ENCODE measurements around the gene CTBP1.

The CTBP1 gene

GRCh38 chr4:1234811-1235292 is 14.1 kb downstream of the CTBP1 start:
- no peaks in the 10 kb centered on the region for H3K9me3 Mint-ChIP-seq
- DNase-seq (no peak), ATAC-seq (replicated peaks) (no peak)
- H3K36me3 Mint-ChIP-seq (ENCODE audit: insufficient read depth), result peaks cover 76% of the 10 kb centered on the region
- no peak overlapping the region for H3K4me3 Mint-ChIP-seq
- peak overlapping the region; percentile 82 to 88 for H3K27ac Mint-ChIP-seq
- H3K4me1 Mint-ChIP-seq (ENCODE audit: low read depth in 2 of 2), result peaks cover 13 to 16% of the 10 kb centered on the region in 2 donors
- H3K27me3 Mint-ChIP-seq, result no peaks in the 10 kb centered on the region

- DNase-seq (no peak), ATAC-seq (replicated peaks) (no peak)
- no peak overlapping the region for H3K4me3 Mint-ChIP-seq
- no peaks in the 10 kb centered on the region for H3K27me3 Mint-ChIP-seq
- H3K4me1 Mint-ChIP-seq (ENCODE audit: low read depth in 2 of 2), result peaks cover 16% of the 10 kb centered on the region in 2 donors
- no peaks in the 10 kb centered on the region for H3K9me3 Mint-ChIP-seq
- H3K36me3 Mint-ChIP-seq (ENCODE audit: insufficient read depth), result peaks cover 76% of the 10 kb centered on the region
- H3K27ac Mint-ChIP-seq, result peak overlapping the region; percentile 67 to 88
These were observed 14.6 kb downstream of the CTBP1 start for GRCh38 chr4:1234309-1234695.

DNA sequence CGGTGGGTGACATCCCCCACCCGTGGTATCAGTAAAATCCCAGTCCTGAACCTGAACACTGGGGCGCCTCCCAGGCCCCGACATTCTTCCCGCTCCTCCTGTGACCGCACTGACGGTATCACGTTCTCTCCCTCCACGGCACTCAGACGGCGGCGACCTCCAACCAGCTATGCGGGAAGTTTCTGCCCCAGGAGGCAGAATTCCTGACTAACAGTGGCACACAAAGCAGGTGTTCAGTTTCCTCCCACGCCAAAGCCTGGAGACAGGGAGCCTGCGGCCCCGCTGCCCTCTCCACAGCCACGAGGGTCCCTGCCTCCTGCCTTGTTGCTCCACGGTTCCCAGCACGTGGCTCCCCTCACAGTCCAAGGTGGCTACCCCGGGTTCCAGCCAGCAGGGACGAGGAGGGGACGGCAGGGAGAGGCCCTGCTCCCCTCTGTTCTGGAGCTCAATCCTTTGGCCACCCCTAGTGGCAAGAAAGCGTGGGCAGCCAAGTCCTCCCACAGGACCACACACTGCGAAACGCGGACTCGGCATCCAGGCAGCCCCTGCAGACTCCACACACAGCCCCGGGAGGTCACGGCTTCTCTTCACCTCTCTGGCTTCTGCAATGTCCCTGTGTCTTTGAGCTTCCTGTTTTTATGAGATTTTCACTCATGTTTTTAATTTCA is 15.2 kb downstream of the CTBP1 start:
- ATAC-seq (replicated peaks) (no peak), DNase-seq (no peak)
- peaks cover 76% of the 10 kb centered on the region for H3K36me3 Mint-ChIP-seq (ENCODE audit: insufficient read depth)
- peaks cover 13 to 14% of the 10 kb centered on the region in 2 donors for H3K4me1 Mint-ChIP-seq (ENCODE audit: low read depth in 2 of 2)
- H3K27ac Mint-ChIP-seq, result peak overlapping the region; percentile 67 to 88
- no peaks in the 10 kb centered on the region for H3K9me3 Mint-ChIP-seq
- no peaks in the 10 kb centered on the region for H3K27me3 Mint-ChIP-seq
- no peak overlapping the region for H3K4me3 Mint-ChIP-seq

DNA sequence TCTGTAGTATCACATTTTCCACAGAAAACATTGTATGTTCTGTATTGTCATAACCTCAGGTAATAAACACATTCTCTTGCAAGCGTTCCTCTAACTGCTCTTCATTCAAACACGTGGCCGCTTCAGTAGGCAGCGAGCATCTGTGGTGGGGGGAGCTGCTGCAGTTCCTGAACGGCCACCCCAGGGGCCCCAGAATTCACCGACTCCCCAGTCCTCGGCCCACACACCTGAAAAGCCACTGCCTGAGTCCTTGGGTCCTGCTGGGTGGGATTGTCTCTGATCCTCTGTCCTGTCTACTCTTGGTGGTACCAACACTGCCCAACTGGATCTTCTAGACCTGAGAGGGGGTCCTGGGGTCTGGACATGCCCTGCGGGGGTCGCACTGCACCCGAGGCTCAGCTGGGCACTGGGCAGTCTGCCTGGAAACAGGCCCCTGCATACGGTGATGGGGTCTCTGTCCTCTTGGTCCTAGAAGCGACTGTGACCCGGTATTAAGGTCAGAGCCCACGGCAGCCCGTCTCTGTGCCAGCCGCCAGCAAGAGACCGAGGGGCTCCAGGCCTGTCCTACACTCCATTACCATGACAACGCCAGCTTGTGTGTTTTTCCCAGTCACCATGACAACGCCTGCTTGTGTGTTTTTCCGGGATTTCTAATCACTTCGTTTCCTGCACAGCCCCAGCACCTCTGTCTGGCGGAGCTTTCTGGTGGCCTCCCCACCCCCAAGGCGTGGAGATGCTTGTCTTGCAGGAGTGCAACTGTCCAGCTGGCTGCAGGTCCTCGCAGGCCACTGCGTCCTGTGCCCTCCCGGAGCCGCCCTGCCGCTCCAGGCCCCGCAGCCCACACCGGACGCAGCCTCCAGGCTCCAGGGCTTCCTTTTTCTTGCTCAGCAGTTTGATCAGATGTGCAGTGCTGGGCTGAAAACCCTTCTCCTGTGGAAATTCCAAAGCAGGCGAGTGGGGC is 16.0 kb downstream of the CTBP1 start:
- peaks cover 8 to 12% of the 10 kb centered on the region in 2 donors for H3K4me1 Mint-ChIP-seq (ENCODE audit: low read depth in 2 of 2)
- DNase-seq (no peak), ATAC-seq (replicated peaks) (no peak)
- no peak overlapping the region for H3K4me3 Mint-ChIP-seq
- H3K36me3 Mint-ChIP-seq (ENCODE audit: insufficient read depth), result peaks cover 71% of the 10 kb centered on the region
- no peaks in the 10 kb centered on the region for H3K27me3 Mint-ChIP-seq
- H3K9me3 Mint-ChIP-seq, result no peaks in the 10 kb centered on the region
- H3K27ac Mint-ChIP-seq, result peak overlapping the region in 1 of 2 donors; percentile 88

GRCh38 chr4:1231637-1232360 is 17.1 kb downstream of the CTBP1 start:
- Mint-ChIP-seq H3K27ac (peak overlapping the region in 1 of 2 donors; percentile 22), H3K27me3 (no peaks in the 10 kb centered on the region), H3K9me3 (no peaks in the 10 kb centered on the region), H3K36me3 (ENCODE audit: insufficient read depth) (peaks cover 80% of the 10 kb centered on the region), H3K4me3 (no peak overlapping the region), H3K4me1 (ENCODE audit: low read depth in 2 of 2) (peaks cover 8 to 12% of the 10 kb centered on the region in 2 donors)
- no peak for ATAC-seq (replicated peaks)
- no peak for DNase-seq

- Mint-ChIP-seq H3K4me3 (no peak overlapping the region), H3K36me3 (ENCODE audit: insufficient read depth) (peaks cover 82% of the 10 kb centered on the region)
- no peak for ATAC-seq (replicated peaks)
These were observed 17.8 kb downstream of the CTBP1 start for GRCh38 chr4:1230971-1231636.

GRCh38 chr4:1230316-1230715 is 18.6 kb downstream of the CTBP1 start:
- H3K36me3 Mint-ChIP-seq (ENCODE audit: insufficient read depth), result peaks cover 76% of the 10 kb centered on the region
- H3K27ac Mint-ChIP-seq, result peak overlapping the region in 1 of 2 donors; percentile 86
- ATAC-seq (replicated peaks) (no peak), DNase-seq (no peak)
- no peaks in the 10 kb centered on the region for H3K27me3 Mint-ChIP-seq
- H3K9me3 Mint-ChIP-seq, result no peaks in the 10 kb centered on the region
- peaks cover 4 to 9% of the 10 kb centered on the region in 2 donors for H3K4me1 Mint-ChIP-seq (ENCODE audit: low read depth in 2 of 2)
- H3K4me3 Mint-ChIP-seq, result peak overlapping the region in 1 of 2 donors; percentile 41

More at GRCh38 chr4:1230971-1231636, 17.8 kb downstream of the CTBP1 start:
- Mint-ChIP-seq H3K9me3 (no peaks in the 10 kb centered on the region), H3K27me3 (no peaks in the 10 kb centered on the region), H3K27ac (no peak overlapping the region), H3K4me1 (ENCODE audit: low read depth in 2 of 2) (peaks cover 8 to 12% of the 10 kb centered on the region in 2 donors)
- no peak for DNase-seq

- no peak for DNase-seq
- Mint-ChIP-seq H3K4me1 (ENCODE audit: low read depth in 2 of 2) (peaks cover 3 to 10% of the 10 kb centered on the region in 2 donors), H3K27me3 (no peaks in the 10 kb centered on the region), H3K4me3 (no peak overlapping the region), H3K9me3 (no peaks in the 10 kb centered on the region), H3K36me3 (ENCODE audit: insufficient read depth) (peaks cover 73% of the 10 kb centered on the region), H3K27ac (peak overlapping the region in 1 of 2 donors; percentile 86)
- ATAC-seq (replicated peaks), result no peak
These were observed 19.6 kb downstream of the CTBP1 start for GRCh38 chr4:1229117-1229849.

DNA sequence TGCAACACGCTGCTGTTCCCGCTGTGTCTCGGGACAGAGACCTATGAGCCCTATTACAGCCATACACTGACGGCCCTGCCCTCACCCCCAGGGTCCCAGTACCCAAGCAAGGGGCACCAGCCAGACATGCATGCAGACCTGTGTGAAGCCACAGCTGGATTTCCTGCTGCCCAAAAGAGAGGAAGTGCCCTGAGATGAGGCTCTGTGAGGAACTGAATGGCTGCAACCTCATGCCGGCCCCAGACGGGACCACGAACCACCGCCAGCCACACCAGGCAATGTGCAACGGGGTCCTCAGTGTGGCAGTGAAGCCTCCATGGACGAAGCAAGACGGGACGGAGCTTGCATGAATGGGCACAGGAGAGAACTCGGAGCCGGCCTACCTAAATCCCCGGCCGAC is 21.1 kb downstream of the CTBP1 start:
- no peak for DNase-seq
- Mint-ChIP-seq H3K4me3 (peak overlapping the region in 1 of 2 donors; percentile 23), H3K9me3 (no peaks in the 10 kb centered on the region), H3K27me3 (no peaks in the 10 kb centered on the region), H3K4me1 (ENCODE audit: low read depth in 2 of 2) (peaks cover 0 to 11% of the 10 kb centered on the region in 2 donors), H3K27ac (no peak overlapping the region), H3K36me3 (ENCODE audit: insufficient read depth) (peaks cover 71% of the 10 kb centered on the region)
- ATAC-seq (replicated peaks), result no peak

DNA sequence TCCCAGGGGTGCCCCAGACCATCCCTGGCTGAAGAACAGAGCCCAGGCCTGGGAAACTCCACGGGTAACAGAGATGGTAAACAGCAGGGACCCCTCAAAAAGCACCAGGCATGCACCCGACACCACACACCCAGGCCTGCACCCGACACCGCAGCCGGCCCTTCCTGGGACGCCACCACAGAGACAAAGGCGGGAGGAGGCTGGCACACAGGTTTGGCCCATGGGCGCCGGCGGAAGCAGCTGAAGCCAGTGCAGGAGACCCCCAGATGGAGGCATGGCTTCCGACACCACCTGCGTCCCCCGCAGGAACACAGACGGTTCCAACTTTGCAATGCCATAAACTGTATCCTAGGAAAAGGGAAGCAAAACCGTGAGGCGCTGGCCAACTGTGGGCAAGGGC is 22.3 kb downstream of the CTBP1 start:
- ATAC-seq (replicated peaks) (no peak), DNase-seq (no peak)
- H3K9me3 Mint-ChIP-seq, result no peaks in the 10 kb centered on the region
- H3K27me3 Mint-ChIP-seq, result no peaks in the 10 kb centered on the region
- peaks cover 67% of the 10 kb centered on the region for H3K36me3 Mint-ChIP-seq (ENCODE audit: insufficient read depth)
- H3K27ac Mint-ChIP-seq, result peak overlapping the region in 1 of 2 donors; percentile 46
- H3K4me3 Mint-ChIP-seq, result no peak overlapping the region
- peaks cover 3 to 12% of the 10 kb centered on the region in 2 donors for H3K4me1 Mint-ChIP-seq (ENCODE audit: low read depth in 2 of 2)

DNA sequence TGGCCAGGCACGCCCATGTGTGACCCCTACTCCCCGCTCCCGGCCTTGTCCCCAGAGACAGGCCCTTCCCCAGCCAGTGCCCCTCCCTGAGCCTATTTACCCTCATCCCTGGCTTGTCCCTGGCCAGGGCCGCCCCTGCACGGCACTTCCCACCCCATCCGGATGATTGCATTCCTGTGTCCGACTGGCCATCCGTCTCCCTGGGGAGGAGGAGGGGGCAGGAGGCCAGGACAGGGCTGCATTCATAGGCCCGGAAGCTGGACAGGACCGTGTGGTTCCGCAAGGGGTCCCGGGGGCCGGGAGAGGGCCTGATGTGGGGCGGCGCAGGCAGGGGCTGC is 22.8 kb downstream of the CTBP1 start:
- no peaks in the 10 kb centered on the region for H3K27me3 Mint-ChIP-seq
- H3K4me1 Mint-ChIP-seq (ENCODE audit: low read depth in 2 of 2), result peaks cover 8 to 11% of the 10 kb centered on the region in 2 donors
- H3K4me3 Mint-ChIP-seq, result no peak overlapping the region
- no peaks in the 10 kb centered on the region for H3K9me3 Mint-ChIP-seq
- ATAC-seq (replicated peaks) (no peak), DNase-seq (no peak)
- H3K36me3 Mint-ChIP-seq (ENCODE audit: insufficient read depth), result peaks cover 67% of the 10 kb centered on the region
- H3K27ac Mint-ChIP-seq, result peak overlapping the region in 1 of 2 donors; percentile 46

Measured in effector memory CD8-positive, alpha-beta T cell (primary cell).